B cell (primary cell): ENCODE measurements around the gene PLEKHH3. TPM values are rescaled to one million over a fixed set of nuclear protein-coding genes. Genes with fewer than 3 reads are reported as not detected.

Source experiments
- ATAC-seq: fragments of 200-7000 bp; cut with Tn5 transposase; one replicate; pipeline ENCODE4 v1.10.0; 2021; ENCODE audit warnings: low read depth, mild to moderate bottlenecking, moderate number of reproducible peaks, moderate library complexity
- CTCF ChIA-PET: fragments of 350-600 bp; sonication (Branson Sonifier 250); formaldehyde crosslinking; loops from one replicate; lab custom pipeline; 2021; ENCODE audit warnings: antibody characterized with exemption, inconsistent platforms; lab: Charles Lee
- POLR2A ChIA-PET: fragments of 350-600 bp; sonication (Branson Sonifier 250); formaldehyde crosslinking; loops from one replicate; lab custom pipeline; 2021; ENCODE audit warnings: antibody characterized with exemption; lab: Charles Lee
- DNase-seq: peaks from one replicate; pipeline ENCODE4 v3.0.0; 2013
- H2AFZ ChIP-seq: 2 replicates; pipeline ENCODE4 v1.6.1; 2012; ENCODE audit warnings: mild to moderate bottlenecking, low read depth, low read length; ENCODE audit not compliant: insufficient read depth, poor library complexity, severe bottlenecking
- H3K27ac ChIP-seq, 2 donors: 1 replicate in 1 of 2; 2 replicates in 1 of 2; pipeline ENCODE4 v1.5.1; 2012 to 2013; ENCODE audit warnings: low read length in 2 of 2, mild to moderate bottlenecking in 2 of 2, moderate library complexity in 1 of 2
- H3K27me3 ChIP-seq, 4 experiments: fragments of 200-600 bp in 1 of 4; sonication (generic) in 1 of 4; replicated peaks in 1 of 4; 1 replicate in 2 of 4; 2 replicates in 2 of 4; pipeline versions ENCODE4 v1.6.1 to v1.7.0; 2013 to 2016; ENCODE audit warnings: low read length in 3 of 4, mild to moderate bottlenecking in 2 of 4, mixed read lengths in 1 of 4, moderate library complexity in 1 of 4; ENCODE audit not compliant: insufficient read depth in 4 of 4, control insufficient read depth in 3 of 4; ENCODE audit errors: control extremely low read depth in 1 of 4
- H3K36me3 ChIP-seq, 2 experiments: replicated peaks in 1 of 2; 1 replicate in 1 of 2; 2 replicates in 1 of 2; pipeline versions ENCODE4 v1.6.1 to v1.7.1; 2013; ENCODE audit warnings: low read length in 1 of 2; ENCODE audit not compliant: insufficient read depth in 2 of 2, control insufficient read depth in 1 of 2; ENCODE audit errors: control extremely low read depth in 1 of 2, extremely low read depth in 1 of 2
- H3K4me1 ChIP-seq, 2 donors: fragments of 200-600 bp in 1 of 2; sonication (generic) in 1 of 2; 1 replicate in 1 of 2; 2 replicates in 1 of 2; pipeline versions ENCODE4 v1.5.1 to v1.6.1; 2013 to 2017; ENCODE audit warnings: low read length in 2 of 2; ENCODE audit not compliant: control insufficient read depth in 2 of 2, insufficient read depth in 2 of 2
- H3K4me2 ChIP-seq: replicated peaks from 2 replicates; pipeline ENCODE3; 2012; ENCODE audit warnings: mild to moderate bottlenecking, low read depth, low read length; ENCODE audit not compliant: poor library complexity, severe bottlenecking
- H3K4me3 ChIP-seq, 5 experiments: fragments of 200-600 bp in 1 of 5; sonication (generic) in 1 of 5; 1 replicate in 3 of 5; 2 replicates in 2 of 5; pipeline versions ENCODE4 v1.5.1 to v1.7.0; 2011 to 2016; ENCODE audit warnings: low read length in 4 of 5, mild to moderate bottlenecking in 4 of 5, low read depth in 2 of 5, control low read depth in 1 of 5, moderate library complexity in 1 of 5; ENCODE audit not compliant: insufficient read depth in 1 of 5; ENCODE audit errors: control extremely low read depth in 1 of 5, extremely low read depth in 1 of 5
- H3K79me2 ChIP-seq: fragments of 200-600 bp; sonication (generic); one replicate; pipeline ENCODE4 v1.6.0; 2016; ENCODE audit warnings: low read length; ENCODE audit not compliant: control insufficient read depth, insufficient read depth
- H3K9ac ChIP-seq: fragments of 200-600 bp; sonication (generic); 2 replicates; pipeline ENCODE4 v1.6.1; 2017; ENCODE audit warnings: mild to moderate bottlenecking, low read length, moderate library complexity
- H3K9me3 ChIP-seq, 3 donors: one replicate each; pipeline versions ENCODE4 v1.6.1 to v1.7.1; 2013; ENCODE audit warnings: low read length in 2 of 3; ENCODE audit not compliant: control insufficient read depth in 2 of 3, insufficient read depth in 1 of 3; ENCODE audit errors: control extremely low read depth in 1 of 3
- H4K20me1 ChIP-seq: 2 replicates; pipeline ENCODE4 v1.6.0; 2012; ENCODE audit warnings: mild to moderate bottlenecking, low read length; ENCODE audit not compliant: insufficient read depth, control insufficient read depth, poor library complexity, severe bottlenecking
- H3K27ac Mint-ChIP-seq: one replicate; pipeline ENCODE4 v1.8.0; 2021; ENCODE audit warnings: mixed read lengths
- H3K27me3 Mint-ChIP-seq: one replicate; pipeline ENCODE4 v1.8.0; 2021; ENCODE audit warnings: mixed read lengths
- H3K4me1 Mint-ChIP-seq: one replicate; pipeline ENCODE4 v1.8.0; 2021; ENCODE audit warnings: mixed read lengths
- H3K4me3 Mint-ChIP-seq: one replicate; pipeline ENCODE4 v1.8.0; 2021; ENCODE audit warnings: mixed read lengths
- H3K9me3 Mint-ChIP-seq: one replicate; pipeline ENCODE4 v1.8.0; 2022; ENCODE audit warnings: mixed read lengths; ENCODE audit not compliant: insufficient read depth
- EZH2 ChIP-seq: IDR thresholded peaks from 2 replicates; pipeline ENCODE4 v1.6.1; 2012; ENCODE audit warnings: borderline replicate concordance, low read depth, mild to moderate bottlenecking, moderate library complexity, low read length; ENCODE audit not compliant: insufficient read depth, poor library complexity, severe bottlenecking
- WGBS: methylation state at CpG from one replicate; pipeline ENCODE4 v1.1.5; 2013; ENCODE audit warnings: missing lambda C conversion rate; ENCODE audit not compliant: insufficient coverage; 5-methylcytosine and 5-hydroxymethylcytosine counted together
- intact Hi-C: fragments of 100-400 bp; cut with micrococcal nuclease; formaldehyde crosslinking; loops from one replicate; pipeline ENCODE4 v1.10.0; 2022
- polyA plus RNA-seq: library from polyadenylated mRNA; depleted of rRNA; stranded (reverse); fragments of >200 nt; gene quantifications from 2 replicates; pipeline ENCODE4 v1.2.3, GENCODE V29; 2012
- total RNA-seq, 2 donors: library from RNA; stranded (reverse); fragments of 120-200 nt in 1 of 2; gene quantifications; 1 replicate in 1 of 2; 2 replicates in 1 of 2; pipeline versions ENCODE4 v1.2.3 to v1.2.4, GENCODE V29; 2013 to 2022
- TF ChIP-seq, protein P1 (sequence below): fragments of 200-600 bp; IDR thresholded peaks from one replicate; pipeline ENCODE4 v1.8.0; 2022; ENCODE audit warnings: antibody characterized with exemption, mild to moderate bottlenecking

PLEKHH3 gene
- total and polyA plus RNA-seq, 2 donors (not counting 1 experiment from before 2014, with no cell fraction given): 0.44 to 0.67 TPM

DNA sequence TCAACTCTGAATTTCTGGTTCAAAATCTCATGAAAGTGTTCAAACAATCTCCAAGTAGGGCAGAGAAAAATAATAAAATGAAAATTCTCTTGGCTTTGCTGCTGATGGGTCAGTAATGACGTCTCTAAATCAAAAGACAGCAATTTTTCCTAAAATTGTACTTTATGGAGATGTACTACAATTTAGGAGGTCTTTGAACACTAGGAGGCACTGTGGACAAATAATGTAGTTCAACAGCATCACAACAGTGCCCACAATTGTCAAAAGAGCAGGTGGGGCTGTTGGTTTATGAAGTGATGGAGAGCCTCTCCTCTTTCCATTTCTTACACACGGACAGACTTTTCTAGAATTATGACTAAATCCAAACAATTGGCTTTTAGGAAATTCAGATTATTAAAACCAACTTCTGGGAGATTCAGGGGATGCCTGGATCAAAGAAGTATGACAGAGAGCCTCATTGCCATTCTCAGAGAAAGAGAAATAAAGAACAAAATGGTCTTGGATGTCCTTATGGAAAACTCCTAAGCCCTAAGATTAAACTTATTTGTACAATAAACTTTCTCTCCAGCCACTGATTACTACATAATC is 44.3 kb upstream of the PLEKHH3 start:
- no peaks in the 10 kb centered on the region for H4K20me1 ChIP-seq
- no peaks in the 10 kb centered on the region for H3K27me3 ChIP-seq
- H3K27me3 Mint-ChIP-seq: no peaks in the 10 kb centered on the region
- no peak overlapping the region for H2AFZ ChIP-seq
- no peaks in the 10 kb centered on the region for H3K9me3 Mint-ChIP-seq
- WGBS: no CpG with 5 or more reads among the region's 2 CpGs
- H3K9ac ChIP-seq: no peak overlapping the region
- no peak overlapping the region for H3K27ac ChIP-seq
- H3K4me1 ChIP-seq: no peaks in the 10 kb centered on the region
- H3K4me3 ChIP-seq: no peak overlapping the region
- CTCF ChIA-PET: interaction anchor here (0.9 to 2.8 kb wide), 9 partner anchors 10 to 277 kb away, joined by 3 to 18 read pairs (median 5); partner anchors contain the start of genes PSMC3IP, RPL27 and VPS25
- H3K27ac Mint-ChIP-seq: peak overlapping the region; percentile 21
- no peak overlapping the region for H3K4me2 ChIP-seq
- no peak overlapping the region for H3K4me3 Mint-ChIP-seq
- peaks cover 3% of the 10 kb centered on the region for H3K4me1 Mint-ChIP-seq
- peaks cover 4% of the 10 kb centered on the region for H3K79me2 ChIP-seq
- POLR2A ChIA-PET: no interaction called here
- H3K9me3 ChIP-seq: no peaks in the 10 kb centered on the region
- peaks cover 19 to 63% of the 10 kb centered on the region in 2 experiments for H3K36me3 ChIP-seq
- TF ChIP-seq, protein P1, sequence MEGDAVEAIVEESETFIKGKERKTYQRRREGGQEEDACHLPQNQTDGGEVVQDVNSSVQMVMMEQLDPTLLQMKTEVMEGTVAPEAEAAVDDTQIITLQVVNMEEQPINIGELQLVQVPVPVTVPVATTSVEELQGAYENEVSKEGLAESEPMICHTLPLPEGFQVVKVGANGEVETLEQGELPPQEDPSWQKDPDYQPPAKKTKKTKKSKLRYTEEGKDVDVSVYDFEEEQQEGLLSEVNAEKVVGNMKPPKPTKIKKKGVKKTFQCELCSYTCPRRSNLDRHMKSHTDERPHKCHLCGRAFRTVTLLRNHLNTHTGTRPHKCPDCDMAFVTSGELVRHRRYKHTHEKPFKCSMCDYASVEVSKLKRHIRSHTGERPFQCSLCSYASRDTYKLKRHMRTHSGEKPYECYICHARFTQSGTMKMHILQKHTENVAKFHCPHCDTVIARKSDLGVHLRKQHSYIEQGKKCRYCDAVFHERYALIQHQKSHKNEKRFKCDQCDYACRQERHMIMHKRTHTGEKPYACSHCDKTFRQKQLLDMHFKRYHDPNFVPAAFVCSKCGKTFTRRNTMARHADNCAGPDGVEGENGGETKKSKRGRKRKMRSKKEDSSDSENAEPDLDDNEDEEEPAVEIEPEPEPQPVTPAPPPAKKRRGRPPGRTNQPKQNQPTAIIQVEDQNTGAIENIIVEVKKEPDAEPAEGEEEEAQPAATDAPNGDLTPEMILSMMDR: peak; percentile 80
- no peak for TF ChIP-seq EZH2
- intact Hi-C loops: loop anchor here (1.0 to 2.0 kb wide), 4 partner anchors 23 to 216 kb away; partner anchors contain the start of gene BECN1
- ATAC-seq (peak; percentile 82), DNase-seq (peak; percentile 78)

DNA sequence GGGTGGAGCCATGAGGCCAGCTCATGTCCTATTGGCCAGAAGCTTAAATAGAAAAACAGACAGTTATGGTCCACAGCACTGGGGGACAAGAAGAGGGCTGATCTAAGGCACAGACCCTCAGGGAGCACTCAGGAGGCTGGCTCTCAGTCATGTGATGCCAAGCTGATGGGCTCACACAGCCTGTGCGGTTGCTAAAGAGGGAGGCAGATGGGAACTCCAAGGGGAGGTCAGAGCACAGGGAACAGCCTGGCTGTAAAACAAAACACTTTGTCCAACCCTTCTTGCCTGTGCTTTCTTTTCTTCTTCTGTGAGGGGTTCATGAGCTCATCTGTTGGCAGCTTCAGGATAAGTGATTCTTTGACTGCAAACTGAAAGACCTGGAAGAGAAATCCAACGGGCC is 32.8 kb upstream of the PLEKHH3 start:
- intact Hi-C loops: no loop called here
- TF ChIP-seq, protein P1: no peak
- TF ChIP-seq EZH2: no peak
- Histone ChIP-seq H3K9ac (no peak overlapping the region), H3K27me3 (no peaks in the 10 kb centered on the region), H3K4me2 (no peak overlapping the region), H2AFZ (no peak overlapping the region), H3K9me3 (no peaks in the 10 kb centered on the region), H3K4me3 (no peak overlapping the region), H3K4me1 (peaks cover 20 to 36% of the 10 kb centered on the region in 2 donors), H3K79me2 (no peaks in the 10 kb centered on the region), H3K36me3 (peaks cover 4 to 74% of the 10 kb centered on the region in 2 experiments), H4K20me1 (no peaks in the 10 kb centered on the region), H3K27ac (no peak overlapping the region)
- Mint-ChIP-seq H3K27me3 (no peaks in the 10 kb centered on the region), H3K9me3 (no peaks in the 10 kb centered on the region), H3K27ac (no peak overlapping the region), H3K4me3 (no peak overlapping the region), H3K4me1 (peaks cover 23% of the 10 kb centered on the region)
- ATAC-seq: no peak
- WGBS: 100% methylated on average over 2 of the region's 2 CpGs
- ChIA-PET CTCF (interaction anchor here (0.6 to 1.5 kb wide), 6 partner anchors 10 to 1727 kb away, joined by 3 to 4 read pairs (median 4); no protein-coding TSS in a partner anchor), POLR2A (no interaction called here)
- DNase-seq: no peak
